Natural killer cell (primary cell): ENCODE data around the gene GLYATL1B. TPM values are rescaled to one million over a fixed set of nuclear protein-coding genes. Genes with fewer than 3 reads are reported as not detected.
"Not testable (repeated sequence)": the region's sequence is repeated elsewhere in the genome, so short reads cannot be mapped to it uniquely, and the experiment has no call there.

ENCODE experiments used
- ATAC-seq, 3 donors: fragments of 150-1000 bp in 2 of 3; fragments of 200-7000 bp in 1 of 3; cut with Tn5 transposase; 1 replicate in 1 of 3; 2 replicates in 2 of 3; pipeline ENCODE4 v1.10.0; 2021; ENCODE audit warnings: mild to moderate bottlenecking in 2 of 3, moderate library complexity in 2 of 3
- DNase-seq, 2 donors: peaks; one replicate each; pipeline versions ENCODE4 v3.0.0 to v3.0.0-alpha.2; 2013 to 2021; ENCODE audit warnings: mixed read lengths in 1 of 2
- H3K27ac ChIP-seq: one replicate; pipeline ENCODE4 v1.5.1; 2013; ENCODE audit warnings: mild to moderate bottlenecking, low read length
- H3K27me3 ChIP-seq: one replicate; pipeline ENCODE4 v1.6.1; 2013; ENCODE audit warnings: low read length; ENCODE audit not compliant: control insufficient read depth, insufficient read depth
- H3K36me3 ChIP-seq: one replicate; pipeline ENCODE4 v1.6.1; 2013; ENCODE audit warnings: low read length; ENCODE audit not compliant: control insufficient read depth, insufficient read depth
- H3K4me1 ChIP-seq: one replicate; pipeline ENCODE4 v1.6.1; 2013; ENCODE audit warnings: low read length; ENCODE audit not compliant: control insufficient read depth, insufficient read depth
- H3K4me3 ChIP-seq: one replicate; pipeline ENCODE4 v1.5.1; 2013; ENCODE audit warnings: low read length
- H3K9me3 ChIP-seq: one replicate; pipeline ENCODE4 v1.6.1; 2013; ENCODE audit warnings: low read length; ENCODE audit not compliant: control insufficient read depth, insufficient read depth
- H3K27ac Mint-ChIP-seq, 2 donors: one replicate each; pipeline ENCODE4 v1.8.0; 2022; ENCODE audit warnings: mild to moderate bottlenecking in 2 of 2, mixed read lengths in 2 of 2, moderate library complexity in 1 of 2
- H3K27me3 Mint-ChIP-seq, 2 donors: one replicate each; pipeline ENCODE4 v1.8.0; 2022; ENCODE audit warnings: low read depth in 2 of 2, mixed read lengths in 2 of 2
- H3K36me3 Mint-ChIP-seq: one replicate; pipeline ENCODE4 v1.8.0; 2022; ENCODE audit warnings: mixed read lengths
- H3K4me1 Mint-ChIP-seq, 2 donors: one replicate each; pipeline ENCODE4 v1.8.0; 2022; ENCODE audit warnings: mixed read lengths in 2 of 2
- H3K4me3 Mint-ChIP-seq: one replicate; pipeline ENCODE4 v1.8.0; 2022; ENCODE audit warnings: mild to moderate bottlenecking, moderate library complexity, mixed read lengths
- H3K9me3 Mint-ChIP-seq, 2 donors: one replicate each; pipeline ENCODE4 v1.8.0; 2022; ENCODE audit warnings: mixed read lengths in 2 of 2
- CTCF ChIP-seq: fragments of 200-600 bp; IDR thresholded peaks from one replicate; pipeline ENCODE4 v1.8.0; 2022; ENCODE audit warnings: antibody characterized with exemption
- WGBS: methylation state at CpG from one replicate; pipeline ENCODE4 v1.1.7; 2013; ENCODE audit warnings: missing lambda C conversion rate; ENCODE audit not compliant: insufficient coverage; 5-methylcytosine and 5-hydroxymethylcytosine counted together
- intact Hi-C: fragments of 100-400 bp; cut with micrococcal nuclease; formaldehyde crosslinking; loops from one replicate; pipeline ENCODE4 v1.14.2; 2022
- total RNA-seq, 4 donors: library from RNA; stranded (reverse); fragments of 120-200 nt in 1 of 4; gene quantifications; one replicate each; pipeline versions ENCODE4 v1.2.3 to v1.2.4, GENCODE V29; 2013 to 2022

GLYATL1B gene
- total RNA-seq, 3 donors from 2014 or later (not counting 1 experiment from before 2014, with no cell fraction given), result not detected

GRCh38 chr11:59088162-59088561 lies 2.1 kb downstream of the GLYATL1B start:
- Mint-ChIP-seq H3K9me3 (no peaks in the 10 kb centered on the region), H3K27me3 (peaks cover 23 to 44% of the 10 kb centered on the region in 2 donors), H3K36me3 (no peaks in the 10 kb centered on the region), H3K4me1 (no peaks in the 10 kb centered on the region), H3K27ac (no peak overlapping the region), H3K4me3 (no peak overlapping the region)
- Histone ChIP-seq H3K36me3 (no peaks in the 10 kb centered on the region), H3K4me1 (no peaks in the 10 kb centered on the region), H3K27ac (no peak overlapping the region), H3K27me3 (no peaks in the 10 kb centered on the region), H3K4me3 (no peak overlapping the region), H3K9me3 (no peaks in the 10 kb centered on the region)
- DNase-seq (no peak), ATAC-seq (no peak)
- WGBS, result 73% methylated on average over 4 of the region's 4 CpGs
- no peak for TF ChIP-seq CTCF
- intact Hi-C loops, result no loop called here

DNA sequence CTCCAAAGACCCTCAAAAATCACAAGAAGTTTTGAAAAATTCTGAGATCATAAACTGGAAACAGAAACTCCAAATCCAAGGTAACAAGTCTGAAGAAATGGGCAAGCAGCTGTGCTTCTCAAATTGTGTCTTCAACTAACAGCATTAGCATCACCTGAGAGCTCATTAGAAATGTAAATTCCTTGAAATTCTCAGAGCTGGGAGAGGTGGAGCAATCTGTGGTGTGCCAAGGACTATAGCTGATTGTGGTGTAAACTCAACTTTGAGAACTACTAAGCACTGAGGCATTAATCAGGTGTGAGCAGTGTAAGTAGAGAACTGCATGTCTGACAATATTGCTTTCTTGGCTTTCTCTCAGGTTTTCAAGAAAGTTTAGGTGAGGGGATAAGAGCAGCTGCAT lies 7.5 kb downstream of the GLYATL1B start:
- H3K9me3 Mint-ChIP-seq, ATAC-seq, H3K27ac Mint-ChIP-seq, H3K27ac ChIP-seq, H3K9me3 ChIP-seq, H3K4me3 ChIP-seq, H3K4me1 ChIP-seq, H3K36me3 Mint-ChIP-seq, H3K4me1 Mint-ChIP-seq, H3K27me3 ChIP-seq, H3K4me3 Mint-ChIP-seq, intact Hi-C loops, DNase-seq, H3K36me3 ChIP-seq: not testable (repeated sequence)
- peaks cover 18 to 46% of the 10 kb centered on the region in 2 donors for H3K27me3 Mint-ChIP-seq

DNA sequence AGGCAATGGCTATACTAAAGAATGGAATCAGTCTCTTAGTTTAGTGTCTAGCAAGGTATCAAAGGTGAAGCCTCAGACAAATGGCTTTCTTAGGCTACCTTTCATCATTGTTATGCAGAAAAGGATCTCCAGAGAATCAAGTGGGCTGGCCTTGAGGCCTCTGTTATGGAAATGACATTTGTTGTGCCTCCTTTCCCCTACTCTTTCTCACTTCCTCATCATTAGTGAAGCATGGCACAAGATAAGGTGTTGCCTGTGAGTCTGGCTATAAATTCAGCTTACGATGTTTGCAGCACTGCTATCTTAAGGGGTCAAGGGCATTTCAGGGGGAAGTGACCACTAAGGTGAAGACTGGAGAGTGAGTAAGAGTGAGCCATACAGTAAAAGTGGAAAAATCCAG lies 9.1 kb downstream of the GLYATL1B start:
- H3K4me3 ChIP-seq, H3K27ac ChIP-seq: not testable (repeated sequence)

DNA sequence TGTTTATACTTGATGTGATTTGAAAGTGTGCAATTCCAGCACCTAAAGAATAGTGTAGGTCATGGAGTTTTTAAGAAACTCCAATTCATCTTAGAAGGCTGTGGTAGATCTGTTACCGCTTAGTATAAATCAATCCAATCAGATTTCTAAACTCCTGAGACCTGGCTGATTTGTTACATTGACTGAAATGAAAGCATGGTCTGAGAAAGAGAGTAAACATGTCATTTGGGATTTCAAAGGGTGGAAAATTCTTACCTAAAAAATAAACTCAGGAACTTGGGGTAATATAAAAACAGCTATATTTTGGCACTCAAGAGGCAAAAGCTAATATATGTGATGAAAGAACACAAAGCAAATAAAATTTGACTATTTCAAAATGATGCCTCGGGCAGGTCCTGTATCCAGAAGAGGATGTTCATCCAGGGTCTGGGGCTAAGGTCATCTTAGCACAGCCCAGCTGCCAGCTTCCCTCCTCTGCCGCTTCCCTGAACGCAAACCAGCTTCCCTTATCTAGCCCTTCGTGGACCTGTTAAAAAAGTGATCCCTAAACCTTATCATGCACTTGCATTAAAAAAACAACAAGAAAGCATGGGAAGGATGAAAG lies 10.0 kb downstream of the GLYATL1B start:
- H3K36me3 Mint-ChIP-seq, ATAC-seq, H3K27ac Mint-ChIP-seq, H3K4me3 ChIP-seq, H3K9me3 ChIP-seq, H3K4me3 Mint-ChIP-seq, H3K27me3 ChIP-seq, H3K9me3 Mint-ChIP-seq, H3K4me1 Mint-ChIP-seq, H3K4me1 ChIP-seq, H3K36me3 ChIP-seq, DNase-seq, intact Hi-C loops: not testable (repeated sequence)
- H3K27ac ChIP-seq, result peak overlapping the region; percentile 26
- peaks cover 17 to 41% of the 10 kb centered on the region in 2 donors for H3K27me3 Mint-ChIP-seq
- 100% methylated on average over 1 of the region's 5 CpGs for WGBS

More for the DNA sequence above, 9.1 kb downstream of the GLYATL1B start:
- H3K9me3 ChIP-seq, H3K36me3 ChIP-seq, DNase-seq, H3K4me1 Mint-ChIP-seq, ATAC-seq, H3K27me3 ChIP-seq, H3K27ac Mint-ChIP-seq, H3K9me3 Mint-ChIP-seq, H3K4me1 ChIP-seq, H3K4me3 Mint-ChIP-seq, intact Hi-C loops, H3K36me3 Mint-ChIP-seq: not testable (repeated sequence)
- peaks cover 17 to 41% of the 10 kb centered on the region in 2 donors for H3K27me3 Mint-ChIP-seq
- WGBS, result 62% methylated on average over 1 of the region's 1 CpG

DNA sequence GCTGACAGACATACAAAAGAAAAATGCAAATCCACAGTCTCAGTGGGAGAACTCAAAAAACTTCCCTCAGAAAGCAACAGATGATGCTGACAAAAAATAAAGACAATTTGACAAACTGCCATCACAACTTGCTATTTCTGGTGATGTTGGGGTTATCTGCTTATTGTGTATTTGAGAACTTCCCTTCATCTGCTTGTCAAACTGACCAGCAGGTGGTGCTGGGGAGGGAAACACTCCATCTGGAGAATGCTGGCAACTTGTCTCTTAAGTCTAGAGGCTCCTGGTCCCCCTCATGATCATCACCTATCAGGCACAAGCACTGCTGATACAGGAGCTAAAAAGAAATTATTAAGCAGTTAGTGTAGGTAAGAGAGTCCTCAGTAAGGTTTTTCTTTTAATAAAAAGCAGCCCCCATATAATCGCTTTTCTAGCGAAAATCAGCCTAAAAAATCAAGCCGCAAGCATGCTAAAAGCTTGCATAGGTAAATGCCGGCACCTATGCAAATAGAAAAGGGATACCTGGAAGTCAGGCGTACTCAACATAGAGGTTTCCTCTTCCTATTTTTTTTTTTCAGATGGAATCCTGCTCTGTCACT lies 11.1 kb downstream of the GLYATL1B start:
- DNase-seq (peak; percentile 49 to 86), ATAC-seq (peak; percentile 56 to 82 (median 80))
- Mint-ChIP-seq H3K4me3 (no peak overlapping the region), H3K9me3 (no peaks in the 10 kb centered on the region), H3K4me1 (peaks cover 4 to 8% of the 10 kb centered on the region in 2 donors), H3K27me3 (peaks cover 17 to 39% of the 10 kb centered on the region in 2 donors), H3K27ac (no peak overlapping the region), H3K36me3 (no peaks in the 10 kb centered on the region)
- Histone ChIP-seq H3K9me3 (no peaks in the 10 kb centered on the region), H3K36me3 (no peaks in the 10 kb centered on the region), H3K4me1 (peaks cover 8% of the 10 kb centered on the region), H3K4me3 (no peak overlapping the region), H3K27ac (no peak overlapping the region), H3K27me3 (peaks cover 2% of the 10 kb centered on the region)
- intact Hi-C loops, result loop anchor here (1.0 kb wide), 2 partner anchors 39 to 61 kb away; no protein-coding TSS in a partner anchor
- WGBS, result 94% methylated on average over 5 of the region's 5 CpGs
- TF ChIP-seq CTCF, result peak; percentile 66

- Mint-ChIP-seq H3K4me1 (peaks cover 8 to 11% of the 10 kb centered on the region in 2 donors), H3K27me3 (peaks cover 17 to 35% of the 10 kb centered on the region in 2 donors)
- not testable (repeated sequence) for ATAC-seq, H3K9me3 Mint-ChIP-seq, H3K4me3 ChIP-seq, H3K27me3 ChIP-seq, H3K9me3 ChIP-seq, H3K27ac Mint-ChIP-seq, H3K4me3 Mint-ChIP-seq, H3K27ac ChIP-seq, DNase-seq, H3K36me3 Mint-ChIP-seq, H3K36me3 ChIP-seq
- intact Hi-C loops, result loop anchor here (1.0 kb wide), 2 partner anchors 38 to 60 kb away; no protein-coding TSS in a partner anchor
- H3K4me1 ChIP-seq, result peaks cover 12% of the 10 kb centered on the region
- 66% methylated on average over 8 of the region's 8 CpGs for WGBS
Measured at GRCh38 chr11:59097938-59098337, 11.8 kb downstream of the GLYATL1B start.
